Stimulated activated CD4-positive, alpha-beta T cell treated with anti-CD3 and anti-CD28 coated beads, Interleukin-15, amount 100 ng/mL, for 1 hour (primary cell): ENCODE results near the gene RABL2A.
"Not testable (repeated sequence)": the region's sequence is repeated elsewhere in the genome, so short reads cannot be mapped to it uniquely, and the experiment has no call there.

ENCODE experiments used
- DNase-seq, 2 donors: peaks; one replicate each; pipeline ENCODE4 v3.0.0-alpha.2; 2020; ENCODE audit warnings: low read depth in 1 of 2, low spot score in 1 of 2

RABL2A gene

DNA sequence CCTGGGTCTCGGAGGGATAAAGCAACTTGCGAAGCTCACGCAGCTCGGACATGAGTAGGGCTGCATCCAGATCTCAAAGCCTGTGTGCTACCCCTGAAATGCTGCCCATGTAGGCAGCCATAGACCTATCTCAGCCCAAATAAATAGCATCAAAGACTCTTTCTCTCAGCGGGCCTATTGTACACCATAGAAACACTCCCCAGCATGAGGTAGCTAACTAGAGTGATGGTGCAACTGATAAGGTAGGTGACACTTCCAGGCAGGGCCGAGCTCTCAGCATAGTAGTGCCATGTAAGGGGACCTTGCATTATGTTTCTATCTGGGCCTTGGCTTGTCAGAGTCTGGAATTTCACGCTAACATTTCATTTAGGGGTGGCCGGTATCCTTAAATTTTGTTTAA, 52.4 kb downstream of the RABL2A start:
- DNase-seq = no peak

GRCh38 chr2:113685471-113685870, 58.4 kb downstream of the RABL2A start:
- DNase-seq = no peak

GRCh38 chr2:113686537-113686936, 59.5 kb downstream of the RABL2A start:
- DNase-seq = no peak

DNA sequence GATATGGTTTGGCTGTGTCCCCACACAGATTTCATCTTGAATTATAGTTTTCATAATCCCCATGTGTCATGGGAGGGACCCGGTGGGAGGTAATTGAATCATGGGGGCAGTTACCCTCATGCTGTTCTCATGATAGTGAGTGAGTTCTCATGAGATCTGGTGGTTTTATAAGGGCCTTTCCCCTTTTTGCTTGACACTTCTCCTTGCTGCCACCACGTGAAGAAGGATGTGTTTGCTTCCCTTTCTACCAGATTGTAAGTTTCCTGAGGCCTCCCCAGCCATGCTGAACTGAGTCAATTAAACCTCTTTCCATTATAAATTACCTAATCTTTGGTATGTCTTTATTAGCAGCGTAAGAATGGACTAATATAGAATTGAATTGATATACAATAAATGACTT, 63.8 kb downstream of the RABL2A start:
- DNase-seq = not testable (repeated sequence)
